HepG2 (cell line): ENCODE data around the gene HDGFL2. TPM values are rescaled to one million over a fixed set of nuclear protein-coding genes. Genes with fewer than 3 reads are reported as not detected.

ENCODE experiments used
- EP300 ChIP-seq, 3 experiments: sonication (generic) in 1 of 3; formaldehyde crosslinking in 1 of 3; IDR thresholded peaks; 2 replicates each; pipeline versions ENCODE4 v1.5.1 to v1.6.1; 2011 to 2020; ENCODE audit warnings: low read depth in 2 of 3, low read length in 2 of 3, borderline replicate concordance in 1 of 3, improper control_type of control experiment in 1 of 3, mild to moderate bottlenecking in 1 of 3, missing genetic modification reagents in 1 of 3, moderate library complexity in 1 of 3
- NFYB ChIP-seq: sonication (generic); formaldehyde crosslinking; IDR thresholded peaks from 2 replicates; pipeline ENCODE4 v1.4.0; 2020; ENCODE audit warnings: missing genetic modification reagents
- PHF20 ChIP-seq: sonication (generic); formaldehyde crosslinking; IDR thresholded peaks from 2 replicates; pipeline ENCODE4 v1.5.0; 2020; ENCODE audit warnings: mild to moderate bottlenecking, missing genetic modification reagents
- RAD51 ChIP-seq: fragments of 450-650 bp; IDR thresholded peaks from 2 replicates; pipeline ENCODE4 v1.6.1; 2016; ENCODE audit warnings: borderline replicate concordance
- ZNF564 ChIP-seq: sonication (generic); formaldehyde crosslinking; IDR thresholded peaks from 2 replicates; pipeline ENCODE4 v1.8.1; 2023; ENCODE audit warnings: mild to moderate bottlenecking, missing genetic modification reagents
- ZNF615 ChIP-seq: sonication (generic); formaldehyde crosslinking; IDR thresholded peaks from 2 replicates; pipeline ENCODE4 v1.5.0; 2020; ENCODE audit warnings: mild to moderate bottlenecking, missing genetic modification reagents, borderline replicate concordance
- ZNF850 ChIP-seq: sonication (generic); formaldehyde crosslinking; conservative IDR thresholded peaks from 2 replicates; pipeline ENCODE4 v1.9.0; 2021; ENCODE audit warnings: mild to moderate bottlenecking, missing genetic modification reagents
- polyA plus RNA-seq, 8 experiments: library from polyadenylated mRNA; depleted of rRNA in 3 of 8; stranded (reverse) in 7 of 8; unstranded in 1 of 8; fragments of >200 nt; fragmentation: Illumina TruSeq in 4 of 8; extraction: Trizol in 4 of 8; gene quantifications; 2 replicates each; pipeline versions ENCODE4 v1.2.1 to v1.2.3, GENCODE V29; 2011 to 2016; ENCODE audit warnings: low read depth in 4 of 8, missing spikeins in 1 of 8, mixed read lengths in 1 of 8; ENCODE audit not compliant: insufficient read depth in 1 of 8
- total RNA-seq, 5 experiments: library from RNA; depleted of rRNA; stranded (reverse); fragments of >200 nt; fragmentation: Illumina TruSeq; extraction: Trizol; gene quantifications; 2 replicates each; pipeline ENCODE4 v1.2.3, GENCODE V29; 2016; ENCODE audit warnings: low read depth in 1 of 5
- TF ChIP-seq, protein P1 (sequence below): sonication (generic); formaldehyde crosslinking; IDR thresholded peaks from 2 replicates; pipeline ENCODE4 v1.5.1; 2020; ENCODE audit warnings: mild to moderate bottlenecking, missing genetic modification reagents, moderate library complexity
- TF ChIP-seq, protein P2 (sequence below): sonication (generic); formaldehyde crosslinking; IDR thresholded peaks from 2 replicates; pipeline ENCODE4 v1.4.0; 2020; ENCODE audit warnings: missing genetic modification reagents
- TF ChIP-seq, protein P3 (sequence below): sonication (generic); formaldehyde crosslinking; IDR thresholded peaks from 2 replicates; pipeline ENCODE4 v1.4.0; 2020; ENCODE audit warnings: missing genetic modification reagents, borderline replicate concordance
- TF ChIP-seq, protein P4 (sequence below): sonication (generic); formaldehyde crosslinking; IDR thresholded peaks from 2 replicates; pipeline ENCODE4 v1.8.0; 2022; ENCODE audit warnings: missing genetic modification reagents, mild to moderate bottlenecking, inconsistent platforms, borderline replicate concordance
- TF ChIP-seq, protein P5 (sequence below): sonication (generic); formaldehyde crosslinking; IDR thresholded peaks from 2 replicates; pipeline ENCODE4 v1.4.0; 2020; ENCODE audit warnings: mild to moderate bottlenecking, missing genetic modification reagents, borderline replicate concordance
- TF ChIP-seq, protein P6 (sequence below): sonication (generic); formaldehyde crosslinking; IDR thresholded peaks from 2 replicates; pipeline ENCODE4 v1.4.0; 2020; ENCODE audit warnings: missing genetic modification reagents, mild to moderate bottlenecking, borderline replicate concordance

Gene HDGFL2
- total and polyA plus RNA-seq, 2 of the 13 experiments (the other 11 are each of a cell fraction or from before 2014, with no cell fraction given): 20.0 to 51.1 TPM

DNA sequence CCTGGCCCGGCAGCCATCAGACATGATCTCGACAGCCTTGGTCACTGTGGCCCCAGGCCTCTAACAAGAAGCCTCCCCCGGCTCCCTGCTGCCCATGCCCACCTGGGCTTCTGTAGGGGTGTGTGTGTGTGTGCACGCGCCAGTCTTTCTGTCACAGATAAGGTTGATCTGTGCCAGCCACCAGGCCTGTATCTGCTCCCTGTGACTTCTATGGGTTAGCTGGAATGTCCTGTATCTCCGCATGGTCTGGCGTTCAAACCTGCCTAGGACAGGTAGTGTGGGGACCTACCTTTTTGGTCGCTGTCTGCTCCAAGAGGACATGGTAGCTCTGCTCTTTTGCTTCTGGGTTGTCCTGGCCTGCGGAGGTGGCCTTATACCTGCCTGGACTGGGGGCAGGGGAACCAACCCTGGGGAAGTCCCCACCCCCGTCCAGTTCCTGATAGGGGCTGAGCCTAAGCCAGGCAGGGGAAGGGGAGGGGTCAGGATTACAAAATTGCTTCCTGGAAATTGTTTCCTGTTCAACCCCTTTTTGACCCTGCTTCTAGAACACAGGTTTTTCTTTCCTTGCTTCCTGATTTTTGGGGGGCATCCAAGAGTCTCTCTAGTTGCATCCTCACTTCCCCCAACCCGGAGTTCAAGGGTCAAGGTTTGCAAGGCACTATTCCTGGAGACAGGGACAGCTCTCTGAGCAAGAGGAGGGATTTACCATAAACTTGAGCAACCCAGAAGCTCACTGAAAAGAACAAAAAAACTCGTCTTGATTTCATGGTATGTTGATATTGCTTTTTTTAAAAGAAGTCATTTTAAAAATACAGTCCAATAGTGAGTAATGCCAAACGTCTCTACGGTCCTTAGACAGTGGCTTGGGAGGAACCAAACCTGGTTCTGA lies 67.8 kb downstream of the HDGFL2 start, which contains the start of gene LRG1 (continued):
- no peak for TF ChIP-seq ZNF564
- TF ChIP-seq ZNF615: 0 out of 2 replicates have a peak, but pooled peaks have one; percentile 11
- TF ChIP-seq, protein P1, sequence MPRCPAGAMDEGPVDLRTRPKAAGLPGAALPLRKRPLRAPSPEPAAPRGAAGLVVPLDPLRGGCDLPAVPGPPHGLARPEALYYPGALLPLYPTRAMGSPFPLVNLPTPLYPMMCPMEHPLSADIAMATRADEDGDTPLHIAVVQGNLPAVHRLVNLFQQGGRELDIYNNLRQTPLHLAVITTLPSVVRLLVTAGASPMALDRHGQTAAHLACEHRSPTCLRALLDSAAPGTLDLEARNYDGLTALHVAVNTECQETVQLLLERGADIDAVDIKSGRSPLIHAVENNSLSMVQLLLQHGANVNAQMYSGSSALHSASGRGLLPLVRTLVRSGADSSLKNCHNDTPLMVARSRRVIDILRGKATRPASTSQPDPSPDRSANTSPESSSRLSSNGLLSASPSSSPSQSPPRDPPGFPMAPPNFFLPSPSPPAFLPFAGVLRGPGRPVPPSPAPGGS (CRISPR knock-in tag): peak; percentile 65; the same call in 1 of the 2 replicates
- peak; percentile 58; the same call in 1 of the 2 replicates for TF ChIP-seq NFYB (CRISPR knock-in tag)
- peak; percentile 57; the same call in 1 of the 2 replicates for TF ChIP-seq PHF20
- TF ChIP-seq RAD51: no peak
- no peak for TF ChIP-seq ZNF850 (CRISPR knock-in tag)
- TF ChIP-seq, protein P2, sequence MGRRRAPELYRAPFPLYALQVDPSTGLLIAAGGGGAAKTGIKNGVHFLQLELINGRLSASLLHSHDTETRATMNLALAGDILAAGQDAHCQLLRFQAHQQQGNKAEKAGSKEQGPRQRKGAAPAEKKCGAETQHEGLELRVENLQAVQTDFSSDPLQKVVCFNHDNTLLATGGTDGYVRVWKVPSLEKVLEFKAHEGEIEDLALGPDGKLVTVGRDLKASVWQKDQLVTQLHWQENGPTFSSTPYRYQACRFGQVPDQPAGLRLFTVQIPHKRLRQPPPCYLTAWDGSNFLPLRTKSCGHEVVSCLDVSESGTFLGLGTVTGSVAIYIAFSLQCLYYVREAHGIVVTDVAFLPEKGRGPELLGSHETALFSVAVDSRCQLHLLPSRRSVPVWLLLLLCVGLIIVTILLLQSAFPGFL (CRISPR knock-in tag): no peak
- TF ChIP-seq, protein P3, sequence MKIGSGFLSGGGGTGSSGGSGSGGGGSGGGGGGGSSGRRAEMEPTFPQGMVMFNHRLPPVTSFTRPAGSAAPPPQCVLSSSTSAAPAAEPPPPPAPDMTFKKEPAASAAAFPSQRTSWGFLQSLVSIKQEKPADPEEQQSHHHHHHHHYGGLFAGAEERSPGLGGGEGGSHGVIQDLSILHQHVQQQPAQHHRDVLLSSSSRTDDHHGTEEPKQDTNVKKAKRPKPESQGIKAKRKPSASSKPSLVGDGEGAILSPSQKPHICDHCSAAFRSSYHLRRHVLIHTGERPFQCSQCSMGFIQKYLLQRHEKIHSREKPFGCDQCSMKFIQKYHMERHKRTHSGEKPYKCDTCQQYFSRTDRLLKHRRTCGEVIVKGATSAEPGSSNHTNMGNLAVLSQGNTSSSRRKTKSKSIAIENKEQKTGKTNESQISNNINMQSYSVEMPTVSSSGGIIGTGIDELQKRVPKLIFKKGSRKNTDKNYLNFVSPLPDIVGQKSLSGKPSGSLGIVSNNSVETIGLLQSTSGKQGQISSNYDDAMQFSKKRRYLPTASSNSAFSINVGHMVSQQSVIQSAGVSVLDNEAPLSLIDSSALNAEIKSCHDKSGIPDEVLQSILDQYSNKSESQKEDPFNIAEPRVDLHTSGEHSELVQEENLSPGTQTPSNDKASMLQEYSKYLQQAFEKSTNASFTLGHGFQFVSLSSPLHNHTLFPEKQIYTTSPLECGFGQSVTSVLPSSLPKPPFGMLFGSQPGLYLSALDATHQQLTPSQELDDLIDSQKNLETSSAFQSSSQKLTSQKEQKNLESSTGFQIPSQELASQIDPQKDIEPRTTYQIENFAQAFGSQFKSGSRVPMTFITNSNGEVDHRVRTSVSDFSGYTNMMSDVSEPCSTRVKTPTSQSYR (CRISPR knock-in tag): peak; percentile 87
- TF ChIP-seq, protein P4, sequence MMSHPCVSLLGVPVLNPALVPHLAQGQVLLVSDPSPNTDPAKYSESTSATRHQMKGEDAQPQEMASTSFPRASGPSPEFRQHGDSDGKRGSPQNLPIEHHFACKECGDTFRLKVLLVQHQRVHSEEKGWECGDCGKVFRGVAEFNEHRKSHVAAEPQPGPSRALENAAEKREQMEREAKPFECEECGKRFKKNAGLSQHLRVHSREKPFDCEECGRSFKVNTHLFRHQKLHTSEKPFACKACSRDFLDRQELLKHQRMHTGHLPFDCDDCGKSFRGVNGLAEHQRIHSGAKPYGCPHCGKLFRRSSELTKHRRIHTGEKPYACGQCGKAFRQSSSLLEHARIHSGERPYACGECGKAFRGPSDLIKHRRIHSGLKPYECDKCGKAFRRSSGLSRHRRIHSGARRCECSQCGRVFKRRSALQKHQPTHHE: no peak; the same call in 1 of the 2 replicates
- TF ChIP-seq, protein P5, sequence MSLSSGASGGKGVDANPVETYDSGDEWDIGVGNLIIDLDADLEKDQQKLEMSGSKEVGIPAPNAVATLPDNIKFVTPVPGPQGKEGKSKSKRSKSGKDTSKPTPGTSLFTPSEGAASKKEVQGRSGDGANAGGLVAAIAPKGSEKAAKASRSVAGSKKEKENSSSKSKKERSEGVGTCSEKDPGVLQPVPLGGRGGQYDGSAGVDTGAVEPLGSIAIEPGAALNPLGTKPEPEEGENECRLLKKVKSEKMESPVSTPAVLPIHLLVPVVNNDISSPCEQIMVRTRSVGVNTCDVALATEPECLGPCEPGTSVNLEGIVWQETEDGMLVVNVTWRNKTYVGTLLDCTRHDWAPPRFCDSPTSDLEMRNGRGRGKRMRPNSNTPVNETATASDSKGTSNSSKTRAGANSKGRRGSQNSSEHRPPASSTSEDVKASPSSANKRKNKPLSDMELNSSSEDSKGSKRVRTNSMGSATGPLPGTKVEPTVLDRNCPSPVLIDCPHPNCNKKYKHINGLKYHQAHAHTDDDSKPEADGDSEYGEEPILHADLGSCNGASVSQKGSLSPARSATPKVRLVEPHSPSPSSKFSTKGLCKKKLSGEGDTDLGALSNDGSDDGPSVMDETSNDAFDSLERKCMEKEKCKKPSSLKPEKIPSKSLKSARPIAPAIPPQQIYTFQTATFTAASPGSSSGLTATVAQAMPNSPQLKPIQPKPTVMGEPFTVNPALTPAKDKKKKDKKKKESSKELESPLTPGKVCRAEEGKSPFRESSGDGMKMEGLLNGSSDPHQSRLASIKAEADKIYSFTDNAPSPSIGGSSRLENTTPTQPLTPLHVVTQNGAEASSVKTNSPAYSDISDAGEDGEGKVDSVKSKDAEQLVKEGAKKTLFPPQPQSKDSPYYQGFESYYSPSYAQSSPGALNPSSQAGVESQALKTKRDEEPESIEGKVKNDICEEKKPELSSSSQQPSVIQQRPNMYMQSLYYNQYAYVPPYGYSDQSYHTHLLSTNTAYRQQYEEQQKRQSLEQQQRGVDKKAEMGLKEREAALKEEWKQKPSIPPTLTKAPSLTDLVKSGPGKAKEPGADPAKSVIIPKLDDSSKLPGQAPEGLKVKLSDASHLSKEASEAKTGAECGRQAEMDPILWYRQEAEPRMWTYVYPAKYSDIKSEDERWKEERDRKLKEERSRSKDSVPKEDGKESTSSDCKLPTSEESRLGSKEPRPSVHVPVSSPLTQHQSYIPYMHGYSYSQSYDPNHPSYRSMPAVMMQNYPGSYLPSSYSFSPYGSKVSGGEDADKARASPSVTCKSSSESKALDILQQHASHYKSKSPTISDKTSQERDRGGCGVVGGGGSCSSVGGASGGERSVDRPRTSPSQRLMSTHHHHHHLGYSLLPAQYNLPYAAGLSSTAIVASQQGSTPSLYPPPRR: no peak
- peak in 1 of 2 experiments; percentile 69; a peak in 3 of 4 replicates for TF ChIP-seq EP300 (IDR thresholded peaks at IDR 0.05; ENCODE audit: low read depth in 2 of 2, low read length in 2 of 2)
- TF ChIP-seq EP300 (CRISPR knock-in tag; IDR thresholded peaks at IDR 0.05; ENCODE audit: borderline replicate concordance): peak; percentile 64
- TF ChIP-seq, protein P6, sequence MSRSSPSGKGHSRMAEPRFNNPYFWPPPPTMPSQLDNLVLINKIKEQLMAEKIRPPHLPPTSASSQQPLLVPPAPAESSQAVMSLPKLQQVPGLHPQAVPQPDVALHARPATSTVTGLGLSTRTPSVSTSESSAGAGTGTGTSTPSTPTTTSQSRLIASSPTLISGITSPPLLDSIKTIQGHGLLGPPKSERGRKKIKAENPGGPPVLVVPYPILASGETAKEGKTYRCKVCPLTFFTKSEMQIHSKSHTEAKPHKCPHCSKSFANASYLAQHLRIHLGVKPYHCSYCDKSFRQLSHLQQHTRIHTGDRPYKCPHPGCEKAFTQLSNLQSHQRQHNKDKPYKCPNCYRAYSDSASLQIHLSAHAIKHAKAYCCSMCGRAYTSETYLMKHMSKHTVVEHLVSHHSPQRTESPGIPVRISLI (CRISPR knock-in tag): no peak; the same call in 1 of the 2 replicates
